AG04449 (cell line): Measurements from ENCODE around the gene RNF113A.

Experiments
- CTCF ChIA-PET: fragments of 350-600 bp; formaldehyde crosslinking; extraction: SDS; loops from one replicate; lab custom pipeline; 2021; ENCODE audit warnings: antibody characterized with exemption; lab: Yijun Ruan, JAX
- POLR2A ChIA-PET: fragments of 400-600, 350-600 bp; formaldehyde crosslinking; extraction: SDS; loops from one replicate; lab custom pipeline; 2020; ENCODE audit warnings: antibody characterized with exemption, inconsistent platforms; lab: Yijun Ruan, JAX
- DNase-seq: peaks from one replicate; pipeline ENCODE4 v3.0.0-alpha.2; 2010; ENCODE audit warnings: low read depth, low spot score
- H3K4me3 ChIP-seq: 2 replicates; pipeline ENCODE4 v1.5.1; 2011; ENCODE audit warnings: low read depth, mild to moderate bottlenecking, control low read depth, low read length
- TF ChIP-seq, protein P1 (sequence below): IDR thresholded peaks from one replicate; pipeline ENCODE4 v1.5.1; 2011; ENCODE audit warnings: mild to moderate bottlenecking, moderate library complexity, low read length, control low read depth, inconsistent platforms; ENCODE audit not compliant: insufficient read depth; ENCODE audit errors: missing control alignments

The RNF113A gene

DNA sequence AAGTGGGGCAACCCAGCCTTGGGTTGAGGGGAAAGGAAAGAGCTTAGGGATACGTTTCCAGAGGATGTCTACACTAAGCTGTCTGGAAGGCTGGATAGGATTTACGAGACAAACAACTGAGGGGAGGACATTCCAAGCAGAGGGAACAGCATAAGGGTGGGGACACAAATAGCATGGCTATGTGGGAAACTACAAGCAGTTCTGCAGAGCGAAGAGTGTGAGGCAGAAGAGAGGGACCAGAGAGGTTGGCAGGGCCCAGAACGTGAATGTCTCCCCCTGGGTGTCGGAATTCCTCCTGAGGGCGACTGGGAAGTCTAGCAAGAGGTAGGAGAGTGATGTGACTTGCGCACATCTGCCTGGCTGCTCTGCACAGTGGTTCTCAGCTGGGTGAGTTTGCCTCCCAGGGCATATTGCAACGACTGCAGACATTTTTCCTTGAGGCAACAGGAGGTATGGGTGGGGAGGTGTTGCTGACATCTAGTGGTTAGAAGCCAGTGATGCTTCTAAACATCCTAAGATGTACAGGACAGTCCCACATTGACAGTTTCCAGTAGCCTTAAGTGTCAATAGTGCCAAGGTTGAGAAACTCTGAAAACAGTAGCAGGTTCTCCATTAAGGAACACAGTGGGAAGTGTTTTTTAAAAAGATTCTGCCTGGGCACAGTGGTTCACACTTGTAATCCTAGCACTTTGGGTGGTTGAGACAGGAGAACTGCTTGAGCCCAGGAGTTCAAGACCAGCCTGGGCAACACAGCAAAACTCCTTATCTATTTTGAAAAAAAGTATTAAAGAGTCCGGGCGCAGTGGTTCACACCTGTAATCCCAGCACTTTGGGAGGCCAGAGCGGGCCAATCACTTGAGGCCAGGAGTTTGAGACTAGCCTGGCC, 9.3 kb upstream of the RNF113A start:
- TF ChIP-seq, protein P1, sequence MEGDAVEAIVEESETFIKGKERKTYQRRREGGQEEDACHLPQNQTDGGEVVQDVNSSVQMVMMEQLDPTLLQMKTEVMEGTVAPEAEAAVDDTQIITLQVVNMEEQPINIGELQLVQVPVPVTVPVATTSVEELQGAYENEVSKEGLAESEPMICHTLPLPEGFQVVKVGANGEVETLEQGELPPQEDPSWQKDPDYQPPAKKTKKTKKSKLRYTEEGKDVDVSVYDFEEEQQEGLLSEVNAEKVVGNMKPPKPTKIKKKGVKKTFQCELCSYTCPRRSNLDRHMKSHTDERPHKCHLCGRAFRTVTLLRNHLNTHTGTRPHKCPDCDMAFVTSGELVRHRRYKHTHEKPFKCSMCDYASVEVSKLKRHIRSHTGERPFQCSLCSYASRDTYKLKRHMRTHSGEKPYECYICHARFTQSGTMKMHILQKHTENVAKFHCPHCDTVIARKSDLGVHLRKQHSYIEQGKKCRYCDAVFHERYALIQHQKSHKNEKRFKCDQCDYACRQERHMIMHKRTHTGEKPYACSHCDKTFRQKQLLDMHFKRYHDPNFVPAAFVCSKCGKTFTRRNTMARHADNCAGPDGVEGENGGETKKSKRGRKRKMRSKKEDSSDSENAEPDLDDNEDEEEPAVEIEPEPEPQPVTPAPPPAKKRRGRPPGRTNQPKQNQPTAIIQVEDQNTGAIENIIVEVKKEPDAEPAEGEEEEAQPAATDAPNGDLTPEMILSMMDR = peak; percentile 64
- CTCF ChIA-PET = interaction anchor here (0.5 to 1.0 kb wide), 4 partner anchors 9 to 362 kb away, joined by 3 to 4 read pairs (median 3); partner anchors contain the start of genes NDUFA1 and RNF113A
- no peak overlapping the region for H3K4me3 ChIP-seq
- POLR2A ChIA-PET = no interaction called here
- no peak for DNase-seq

DNA sequence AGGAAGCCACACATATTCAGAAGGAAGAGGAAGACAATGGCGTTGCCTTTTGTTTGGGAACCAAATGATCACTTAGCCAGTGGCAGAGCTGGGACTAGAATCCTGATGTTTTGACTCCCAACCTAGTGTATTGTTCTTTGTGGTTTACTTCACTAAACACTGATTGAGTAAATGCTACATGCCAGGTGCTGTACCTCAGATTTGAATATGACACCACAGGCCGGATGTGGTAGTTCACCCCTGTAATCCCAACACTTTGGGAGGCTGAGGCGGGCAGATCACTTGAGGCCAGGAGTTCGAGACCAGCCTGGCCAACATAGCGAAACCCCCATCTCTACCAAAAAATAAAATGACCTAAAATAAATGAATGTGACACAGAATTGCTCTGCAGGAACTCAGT, 8.5 kb upstream of the RNF113A start:
- DNase-seq = no peak
- TF ChIP-seq, protein P1 = no peak
- ChIA-PET POLR2A (no interaction called here), CTCF (interaction anchor here (0.5 to 1.5 kb wide), 5 partner anchors 9 to 362 kb away, joined by 3 to 4 read pairs (median 3); partner anchors contain the start of genes NDUFA1, RNF113A and UPF3B)
- H3K4me3 ChIP-seq = no peak overlapping the region

DNA sequence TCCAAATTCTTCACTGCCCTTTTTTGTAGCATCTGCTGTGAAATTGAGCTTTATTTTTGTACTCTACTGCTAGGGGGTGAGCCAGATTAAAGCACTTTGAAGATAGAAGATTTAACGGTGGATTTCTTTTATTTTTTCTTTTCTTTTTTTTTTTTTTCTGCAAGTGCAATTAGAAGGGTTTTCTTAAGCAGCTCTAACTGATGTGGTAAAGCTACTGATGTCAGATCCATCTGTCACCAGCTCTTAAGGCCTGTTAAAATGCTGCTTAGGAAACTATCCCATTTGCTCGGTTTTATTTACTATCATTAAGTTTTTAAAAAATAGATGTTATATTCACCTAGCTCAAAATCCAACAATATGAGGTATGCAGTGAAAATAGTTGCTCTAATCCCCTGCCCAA, 7.2 kb upstream of the RNF113A start:
- ChIA-PET POLR2A (no interaction called here), CTCF (interaction anchor here (1.5 to 3.1 kb wide), 2 partner anchors 9 to 26 kb away, joined by 4 to 10 read pairs; partner anchors contain the start of gene UPF3B)

DNA sequence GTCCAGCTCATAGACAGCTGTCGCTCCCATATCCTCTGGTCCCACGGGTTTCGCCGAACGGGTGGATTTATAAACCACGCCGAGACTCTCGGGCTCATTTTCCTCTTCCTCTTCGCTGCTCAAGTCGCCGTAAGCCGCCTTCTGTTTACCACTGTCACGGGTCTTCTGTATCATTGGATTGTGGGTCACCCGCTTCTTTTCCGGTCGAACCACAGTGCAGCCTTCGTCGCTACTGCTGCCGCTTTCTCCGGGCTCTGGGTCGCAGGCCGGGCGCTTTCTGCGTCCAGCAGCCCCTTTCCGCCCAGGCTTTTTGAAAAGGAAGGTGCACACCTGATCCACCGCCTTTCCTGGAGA, 311 bp downstream of the RNF113A start:
- TF ChIP-seq, protein P1 = no peak
- ChIA-PET POLR2A (interaction anchor here (0.6 to 1.3 kb wide), 3 partner anchors 18 to 112 kb away, joined by 4 to 5 read pairs (median 4); partner anchors contain the start of genes RPL39 and UPF3B), CTCF (interaction anchor here (1.0 to 1.4 kb wide), 2 partner anchors 9 to 12 kb away, joined by 3 read pairs; no protein-coding TSS in a partner anchor)
- DNase-seq = no peak
- H3K4me3 ChIP-seq = peak overlapping the region; percentile 75

More for the DNA sequence above, 7.2 kb upstream of the RNF113A start:
- TF ChIP-seq, protein P1 = no peak
- DNase-seq = no peak
- H3K4me3 ChIP-seq = no peak overlapping the region

DNA sequence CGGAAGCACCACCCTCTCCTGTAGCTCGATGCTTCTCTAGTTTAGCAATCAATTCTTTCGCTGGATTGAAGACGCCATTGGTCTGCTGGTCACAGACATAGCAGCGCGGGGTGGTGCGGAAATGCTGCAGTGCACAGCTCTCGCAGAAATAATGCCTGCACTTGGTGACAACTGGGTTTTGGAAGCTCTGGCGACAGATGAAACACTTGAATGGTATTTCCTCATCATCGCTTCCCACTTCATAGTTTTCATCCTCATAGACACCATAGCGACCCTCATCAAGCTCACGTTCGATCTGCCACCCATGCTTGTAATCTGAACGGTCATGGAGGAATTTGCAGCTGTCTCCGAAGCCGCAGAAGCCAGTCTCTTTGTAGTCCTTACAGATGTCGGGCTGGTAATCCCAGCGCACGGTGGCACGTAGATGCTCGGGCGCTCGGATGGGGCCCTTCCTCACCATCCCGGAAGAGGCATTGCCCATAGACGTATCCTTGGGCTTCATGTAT, 854 bp downstream of the RNF113A start:
- CTCF ChIA-PET = interaction anchor here (1.0 to 1.4 kb wide), 4 partner anchors 10 to 141 kb away, joined by 3 to 5 read pairs (median 3); no protein-coding TSS in a partner anchor
- DNase-seq = no peak
- POLR2A ChIA-PET = interaction anchor here (0.6 to 1.3 kb wide), 5 partner anchors 18 to 112 kb away, joined by 4 to 7 read pairs (median 5); partner anchors contain the start of genes RPL39 and UPF3B
- TF ChIP-seq, protein P1 = no peak
- H3K4me3 ChIP-seq = peak overlapping the region; percentile 75
